LNCAP (cell line): ENCODE results near the gene HSPB6.

ENCODE experiments used
- TF ChIP-seq, protein P1 (sequence below): fragments of 450-650 bp; IDR thresholded peaks from 2 replicates; pipeline ENCODE4 v1.5.1; 2017; ENCODE audit warnings: mild to moderate bottlenecking

HSPB6 gene

DNA sequence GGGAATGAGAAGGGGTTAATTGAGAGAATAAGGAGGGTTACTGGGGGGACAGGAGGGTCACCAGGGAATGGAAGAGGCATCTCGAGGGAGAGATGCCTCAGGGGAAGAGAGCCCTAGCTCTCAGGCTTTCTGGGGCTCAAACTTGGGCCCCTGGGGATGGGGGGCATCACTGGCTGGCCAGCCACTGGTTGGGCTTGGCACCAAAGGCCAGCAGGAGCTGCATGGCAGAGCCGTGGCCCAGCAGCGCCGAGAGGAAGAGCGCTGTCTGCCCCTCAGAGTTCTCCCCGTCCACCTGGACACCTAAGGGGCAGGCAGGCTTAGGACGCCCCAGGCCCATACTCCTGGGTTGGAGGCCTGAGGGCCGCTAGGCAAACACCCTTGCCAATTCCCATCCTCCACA is 36.1 kb upstream of the HSPB6 start:
- TF ChIP-seq, protein P1, sequence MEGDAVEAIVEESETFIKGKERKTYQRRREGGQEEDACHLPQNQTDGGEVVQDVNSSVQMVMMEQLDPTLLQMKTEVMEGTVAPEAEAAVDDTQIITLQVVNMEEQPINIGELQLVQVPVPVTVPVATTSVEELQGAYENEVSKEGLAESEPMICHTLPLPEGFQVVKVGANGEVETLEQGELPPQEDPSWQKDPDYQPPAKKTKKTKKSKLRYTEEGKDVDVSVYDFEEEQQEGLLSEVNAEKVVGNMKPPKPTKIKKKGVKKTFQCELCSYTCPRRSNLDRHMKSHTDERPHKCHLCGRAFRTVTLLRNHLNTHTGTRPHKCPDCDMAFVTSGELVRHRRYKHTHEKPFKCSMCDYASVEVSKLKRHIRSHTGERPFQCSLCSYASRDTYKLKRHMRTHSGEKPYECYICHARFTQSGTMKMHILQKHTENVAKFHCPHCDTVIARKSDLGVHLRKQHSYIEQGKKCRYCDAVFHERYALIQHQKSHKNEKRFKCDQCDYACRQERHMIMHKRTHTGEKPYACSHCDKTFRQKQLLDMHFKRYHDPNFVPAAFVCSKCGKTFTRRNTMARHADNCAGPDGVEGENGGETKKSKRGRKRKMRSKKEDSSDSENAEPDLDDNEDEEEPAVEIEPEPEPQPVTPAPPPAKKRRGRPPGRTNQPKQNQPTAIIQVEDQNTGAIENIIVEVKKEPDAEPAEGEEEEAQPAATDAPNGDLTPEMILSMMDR, result no peak

DNA sequence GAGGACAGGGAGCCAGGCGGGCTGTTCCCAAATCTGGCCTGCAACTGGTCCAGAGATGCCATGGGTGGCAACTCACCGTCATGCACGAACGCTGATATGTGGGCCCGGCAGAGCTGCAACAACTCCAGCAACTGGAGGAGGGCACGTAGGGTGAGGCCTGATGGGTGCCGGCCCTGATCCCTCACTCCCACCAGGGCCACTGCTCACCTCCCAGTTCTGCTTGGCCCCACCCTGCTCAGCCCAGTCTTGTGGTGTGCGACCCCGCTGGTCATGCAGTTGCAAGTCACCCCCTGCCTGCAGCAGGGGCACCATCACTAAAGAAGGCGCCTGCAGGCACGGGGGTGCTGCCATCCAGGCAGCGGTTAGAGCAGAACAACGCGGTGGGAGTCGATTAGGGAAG is 35.5 kb upstream of the HSPB6 start:
- TF ChIP-seq, protein P1, result no peak

DNA sequence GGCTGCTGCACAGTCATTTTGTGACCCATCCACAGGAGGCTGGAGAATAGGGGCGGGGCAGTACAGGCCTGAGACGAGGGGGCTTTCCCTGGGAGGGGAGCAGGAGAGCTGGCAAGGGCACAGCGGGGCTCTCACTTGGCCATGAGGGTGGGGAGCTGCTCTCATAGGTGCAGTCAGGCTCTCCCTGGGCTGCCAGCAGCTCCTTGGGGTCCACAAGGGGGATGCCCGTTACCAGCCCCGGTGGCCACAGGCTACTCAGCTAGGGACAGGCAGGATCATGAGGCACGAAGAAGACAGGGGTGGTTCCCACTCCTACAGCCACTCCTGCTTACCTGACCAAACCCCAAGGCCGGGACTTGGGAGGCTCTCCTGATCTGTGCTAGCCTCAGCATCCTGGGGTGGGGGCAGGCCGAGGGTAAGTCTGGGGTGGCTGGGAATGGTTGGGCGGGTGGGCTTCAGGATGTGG is 35.0 kb upstream of the HSPB6 start:
- TF ChIP-seq, protein P1, result no peak

DNA sequence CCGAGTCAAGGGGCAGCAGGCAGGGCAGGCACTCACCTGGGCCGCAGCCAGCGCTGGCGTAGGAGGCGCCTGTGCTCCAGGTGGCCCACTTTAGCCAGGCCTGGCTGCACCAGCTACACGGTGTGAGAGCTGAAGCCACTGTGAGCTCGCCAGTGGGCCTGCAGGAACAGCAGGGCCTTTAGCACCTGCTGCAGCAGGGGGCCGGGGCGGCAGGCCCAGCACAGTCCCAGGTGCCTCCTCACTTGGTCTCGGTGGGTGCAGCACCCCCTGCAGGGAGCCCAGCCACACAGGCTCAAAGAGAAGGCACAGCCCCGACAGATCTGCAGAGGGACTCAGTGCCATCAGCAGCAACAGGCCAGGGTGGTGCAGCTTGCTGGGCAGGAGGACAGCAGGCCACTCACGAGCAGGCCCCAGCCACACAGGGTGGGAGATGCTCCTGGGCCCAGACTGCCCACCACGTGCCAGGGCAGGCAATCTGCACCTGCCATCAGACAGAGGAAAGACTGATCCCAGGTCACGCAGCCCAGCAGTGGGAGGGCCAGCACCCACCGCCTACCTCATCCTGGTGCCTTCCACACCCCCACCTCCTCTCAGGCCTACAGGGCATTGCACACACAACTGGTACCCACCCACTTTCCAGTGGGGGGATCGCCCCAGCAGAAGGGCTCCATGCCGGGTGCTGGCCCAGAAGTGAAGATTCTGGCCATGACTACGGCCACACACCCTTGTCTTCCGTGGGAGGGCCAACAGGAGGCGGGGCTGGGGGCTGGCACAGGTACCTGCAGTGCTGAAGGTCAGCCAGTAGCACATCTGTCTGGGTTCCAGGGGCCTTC is 34.4 kb upstream of the HSPB6 start:
- TF ChIP-seq, protein P1, result no peak

DNA sequence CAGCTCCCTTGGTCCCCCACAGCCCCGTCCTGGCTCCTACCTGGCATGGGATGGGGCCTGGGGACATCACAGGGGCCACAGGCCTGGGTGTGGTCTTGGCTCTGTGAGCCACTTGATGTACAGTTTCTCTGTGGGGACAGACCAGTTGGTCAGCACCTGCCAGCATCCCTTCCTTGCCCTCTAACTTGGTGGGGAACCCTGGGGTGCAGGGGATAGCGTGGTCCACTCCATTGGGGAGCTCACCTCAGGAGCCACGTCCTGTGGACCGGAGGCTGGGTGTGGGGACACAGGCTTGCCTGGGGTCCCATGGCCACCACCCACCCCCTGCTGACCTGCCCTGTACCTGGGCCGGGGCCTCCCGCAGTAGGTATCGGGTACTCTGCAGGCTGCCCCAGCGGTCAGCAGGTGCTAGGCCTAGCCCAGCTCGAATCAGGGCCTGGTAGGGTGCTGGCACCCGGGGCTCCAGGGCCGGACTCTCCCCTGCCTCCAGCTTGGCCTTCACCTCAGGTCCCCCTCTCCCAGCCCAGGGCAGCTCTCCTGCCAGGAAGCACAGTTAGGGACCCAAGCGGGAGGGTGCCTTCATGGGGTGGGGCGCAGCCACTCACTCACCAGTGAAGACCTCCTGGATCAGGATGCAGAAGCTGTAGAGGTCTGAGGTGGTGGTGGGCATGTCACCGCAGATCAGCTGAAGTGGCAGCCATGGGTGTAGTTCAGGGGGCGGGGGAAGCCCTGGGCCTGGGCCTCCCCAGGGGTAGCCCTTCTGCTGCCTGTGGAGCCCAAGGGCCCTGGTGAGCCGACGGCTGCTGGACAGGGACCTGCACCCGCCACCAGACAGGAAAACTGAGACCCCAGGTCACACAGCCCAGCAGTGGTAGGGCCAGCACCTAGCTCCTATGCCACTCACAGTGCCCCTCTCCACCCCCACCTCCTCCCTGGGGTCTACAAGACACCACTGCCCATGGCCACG is 33.4 kb upstream of the HSPB6 start:
- TF ChIP-seq, protein P1, result no peak

DNA sequence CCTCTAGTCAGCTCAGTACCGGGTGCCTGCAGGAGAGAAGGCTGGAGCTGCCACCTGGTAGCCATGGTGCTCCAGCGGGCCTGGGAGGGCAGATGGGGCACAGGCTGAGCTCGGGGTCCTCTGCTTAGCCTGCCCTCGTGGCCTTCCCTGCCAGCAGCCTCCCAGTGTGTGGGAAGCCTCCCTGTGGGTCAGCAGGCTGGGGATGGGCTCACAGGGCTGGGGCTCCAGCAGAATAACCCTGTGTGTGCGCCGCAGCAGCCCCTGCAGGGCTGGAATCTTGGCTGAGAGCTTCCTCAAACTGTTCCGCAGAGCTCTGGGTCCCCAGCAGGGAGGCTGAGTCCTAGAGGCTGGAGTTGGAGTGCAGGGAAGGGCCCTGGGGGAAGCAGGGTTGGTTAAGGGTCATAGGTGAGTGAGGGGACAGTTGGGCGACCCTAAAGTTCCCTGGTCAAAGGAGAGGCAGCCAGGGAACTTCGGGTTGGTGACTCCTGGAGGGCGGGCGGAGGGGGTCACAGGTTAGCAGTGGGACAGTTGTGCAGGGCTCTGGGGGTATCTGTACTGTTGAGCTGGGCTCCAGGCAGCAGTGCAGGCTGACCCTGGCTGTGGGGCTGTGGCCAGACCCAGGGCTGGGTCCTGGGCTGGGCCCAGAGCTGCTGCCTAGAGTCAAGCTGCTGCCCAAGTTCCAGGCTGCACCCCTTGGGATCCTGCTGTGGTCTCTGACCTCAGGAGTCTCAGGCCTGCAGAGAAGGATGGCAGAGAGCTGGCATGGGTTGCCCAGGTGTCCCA is 32.6 kb upstream of the HSPB6 start:
- TF ChIP-seq, protein P1, result no peak
